ENCODE data around the gene SYNC. TPM values are rescaled to one million over a fixed set of nuclear protein-coding genes. Genes with fewer than 3 reads are reported as not detected.
"Not testable (repeated sequence)": the region's sequence is repeated elsewhere in the genome, so short reads cannot be mapped to it uniquely, and the experiment has no call there.

Gene SYNC
- total RNA-seq, 4 donors from 2014 or later: 4.7 to 61.0 (median 18.1) TPM

- Histone ChIP-seq H3K27ac (peak overlapping the region; percentile 86 to 89), H3K4me1 (peaks cover 0 to 5% of the 10 kb centered on the region in 2 donors), H3K9me3 (no peaks in the 10 kb centered on the region), H3K36me3 (no peaks in the 10 kb centered on the region), H3K27me3 (no peaks in the 10 kb centered on the region), H3K4me3 (peak overlapping the region; percentile 38 to 49)
- no peak for TF ChIP-seq POLR2A (IDR thresholded peaks at IDR 0.05)
- TF ChIP-seq, protein P1, sequence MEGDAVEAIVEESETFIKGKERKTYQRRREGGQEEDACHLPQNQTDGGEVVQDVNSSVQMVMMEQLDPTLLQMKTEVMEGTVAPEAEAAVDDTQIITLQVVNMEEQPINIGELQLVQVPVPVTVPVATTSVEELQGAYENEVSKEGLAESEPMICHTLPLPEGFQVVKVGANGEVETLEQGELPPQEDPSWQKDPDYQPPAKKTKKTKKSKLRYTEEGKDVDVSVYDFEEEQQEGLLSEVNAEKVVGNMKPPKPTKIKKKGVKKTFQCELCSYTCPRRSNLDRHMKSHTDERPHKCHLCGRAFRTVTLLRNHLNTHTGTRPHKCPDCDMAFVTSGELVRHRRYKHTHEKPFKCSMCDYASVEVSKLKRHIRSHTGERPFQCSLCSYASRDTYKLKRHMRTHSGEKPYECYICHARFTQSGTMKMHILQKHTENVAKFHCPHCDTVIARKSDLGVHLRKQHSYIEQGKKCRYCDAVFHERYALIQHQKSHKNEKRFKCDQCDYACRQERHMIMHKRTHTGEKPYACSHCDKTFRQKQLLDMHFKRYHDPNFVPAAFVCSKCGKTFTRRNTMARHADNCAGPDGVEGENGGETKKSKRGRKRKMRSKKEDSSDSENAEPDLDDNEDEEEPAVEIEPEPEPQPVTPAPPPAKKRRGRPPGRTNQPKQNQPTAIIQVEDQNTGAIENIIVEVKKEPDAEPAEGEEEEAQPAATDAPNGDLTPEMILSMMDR (IDR thresholded peaks at IDR 0.05): no peak
- intact Hi-C loops (cut with DNase I; ENCODE audit: low total_unique reads): no loop called here
- DNase-seq: peak; percentile 39 to 44
Measured at GRCh38 chr1:32701951-32702598, 495 bp downstream of the SYNC start.

DNA sequence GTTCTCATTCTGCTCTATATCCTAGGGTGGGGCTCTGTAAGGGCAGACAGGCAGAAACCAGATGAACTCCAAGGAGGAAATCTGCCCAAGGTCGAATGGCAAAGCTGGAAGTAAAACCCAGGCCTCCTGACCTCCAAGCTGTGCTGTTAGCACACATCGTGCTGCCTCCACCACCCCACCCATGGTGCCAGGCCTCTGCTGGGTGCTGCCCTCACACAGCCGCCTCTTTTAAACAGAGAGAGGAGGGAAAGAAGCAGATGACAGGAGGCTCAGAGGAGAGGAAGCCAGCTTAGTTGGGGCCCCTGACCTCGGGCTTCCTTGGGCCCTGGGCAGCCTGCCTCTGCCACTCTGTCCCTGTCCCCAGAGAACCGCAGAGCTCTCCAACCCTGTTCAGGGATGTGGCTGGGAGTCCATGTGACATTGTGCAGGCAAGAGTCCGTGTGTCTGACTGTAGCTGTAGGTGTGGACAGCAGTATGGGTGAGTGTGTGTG lies 1.1 kb downstream of the SYNC start:
- Histone ChIP-seq H3K4me3 (peak overlapping the region in 1 of 2 donors; percentile 38), H3K9me3 (no peaks in the 10 kb centered on the region), H3K27ac (peak overlapping the region; percentile 86 to 89), H3K36me3 (no peaks in the 10 kb centered on the region), H3K27me3 (no peaks in the 10 kb centered on the region), H3K4me1 (peaks cover 0 to 5% of the 10 kb centered on the region in 2 donors)
- intact Hi-C loops (cut with DNase I; ENCODE audit: low total_unique reads): no loop called here
- TF ChIP-seq POLR2A (IDR thresholded peaks at IDR 0.05): no peak
- TF ChIP-seq, protein P1 (IDR thresholded peaks at IDR 0.05): no peak
- DNase-seq: no peak

DNA sequence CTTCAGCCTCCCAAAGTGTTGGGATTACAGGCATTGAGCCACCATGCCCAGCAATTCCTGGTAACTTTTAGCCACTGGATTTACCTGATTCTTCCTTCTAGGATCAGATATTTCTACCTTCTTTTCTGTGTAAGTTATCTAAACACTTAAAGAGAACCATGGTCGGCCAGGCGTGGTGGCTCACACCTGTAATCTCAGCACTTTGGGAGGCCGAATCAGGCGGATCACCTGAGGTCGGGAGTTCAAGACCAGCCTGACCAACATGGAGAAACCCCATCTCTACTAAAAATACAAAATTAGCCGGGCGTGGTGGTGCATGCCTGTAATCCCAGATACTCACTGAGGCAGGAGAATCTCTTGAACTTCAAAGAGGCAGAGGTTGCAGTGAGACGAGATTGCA lies 5.6 kb downstream of the SYNC start:
- DNase-seq; H3K4me3 ChIP-seq; H3K4me1 ChIP-seq; H3K27me3 ChIP-seq; H3K36me3 ChIP-seq; intact Hi-C loops (cut with DNase I; ENCODE audit: low total_unique reads); H3K27ac ChIP-seq; H3K9me3 ChIP-seq: not testable (repeated sequence)

DNA sequence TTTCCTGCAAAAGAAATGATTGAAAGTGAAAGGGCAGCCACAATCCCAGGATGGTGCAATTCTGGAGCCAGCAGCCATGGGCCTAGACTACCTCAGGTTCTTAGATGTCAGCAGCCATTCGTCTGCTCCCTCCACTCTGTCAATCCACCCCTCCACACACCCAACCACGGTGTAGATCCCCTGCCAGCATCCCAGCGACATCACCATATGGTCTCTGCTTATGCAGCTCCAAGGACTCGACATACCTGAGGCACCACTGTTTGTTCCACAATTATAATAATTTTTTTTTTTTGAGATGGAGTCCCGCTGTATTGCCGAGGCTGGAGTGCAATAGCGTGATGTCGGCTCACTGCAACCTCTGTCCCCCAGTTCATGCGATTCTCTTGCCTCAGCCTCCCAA lies 6.5 kb downstream of the SYNC start:
- no peaks in the 10 kb centered on the region for H3K27me3 ChIP-seq
- H3K36me3 ChIP-seq: no peaks in the 10 kb centered on the region
- no peaks in the 10 kb centered on the region for H3K4me1 ChIP-seq
- H3K9me3 ChIP-seq: no peaks in the 10 kb centered on the region
- TF ChIP-seq, protein P1 (IDR thresholded peaks at IDR 0.05): no peak
- TF ChIP-seq POLR2A (IDR thresholded peaks at IDR 0.05): no peak
- no peak overlapping the region for H3K4me3 ChIP-seq
- H3K27ac ChIP-seq: no peak overlapping the region
- intact Hi-C loops (cut with DNase I; ENCODE audit: low total_unique reads): no loop called here
- no peak for DNase-seq

- intact Hi-C loops (cut with DNase I; ENCODE audit: low total_unique reads): no loop called here
- H3K27ac ChIP-seq: peak overlapping the region; percentile 8 to 10
- H3K4me3 ChIP-seq: no peak overlapping the region
- no peaks in the 10 kb centered on the region for H3K9me3 ChIP-seq
- H3K27me3 ChIP-seq: no peaks in the 10 kb centered on the region
- DNase-seq: peak; percentile 36 to 48
- H3K4me1 ChIP-seq: no peaks in the 10 kb centered on the region
- TF ChIP-seq, protein P1 (IDR thresholded peaks at IDR 0.05): no peak
- TF ChIP-seq POLR2A (IDR thresholded peaks at IDR 0.05): no peak
- H3K36me3 ChIP-seq: no peaks in the 10 kb centered on the region
Measured at GRCh38 chr1:32695098-32695904, 7.3 kb downstream of the SYNC start.
